H1 (cell line): ENCODE data around the gene DESI1. TPM values are rescaled to one million over a fixed set of nuclear protein-coding genes. Genes with fewer than 3 reads are reported as not detected.

ENCODE experiments used
- CTCF ChIA-PET: fragments of 300-600 bp; sonication (Branson Sonifier 250); formaldehyde crosslinking; loops from one replicate; lab custom pipeline; 2021; ENCODE audit not compliant: partially characterized antibody; lab: Charles Lee
- POLR2A ChIA-PET: fragments of 300-600 bp; sonication (Branson Sonifier 250); formaldehyde crosslinking; loops from one replicate; lab custom pipeline; 2021; ENCODE audit warnings: inconsistent platforms; ENCODE audit not compliant: partially characterized antibody; lab: Charles Lee
- DNase-seq, 2 experiments: peaks; one replicate each; pipeline versions ENCODE4 v3.0.0 to v3.0.0-alpha.2; 2010 to 2022; ENCODE audit warnings: low spot score in 2 of 2, low read depth in 1 of 2, mixed read lengths in 1 of 2
- FAIRE-seq: peaks from 2 replicates; lab custom pipeline; 2011; peaks lifted over from hg19 to GRCh38; lab: Jason Lieb, UNC
- H2AFZ ChIP-seq: 2 replicates; pipeline ENCODE4 v1.8.1; 2012; ENCODE audit warnings: low read length, inconsistent platforms
- H2AK5ac ChIP-seq: 2 replicates; pipeline ENCODE4 v1.6.1; 2013; ENCODE audit warnings: low read depth, low read length
- H2BK120ac ChIP-seq: replicated peaks from 2 replicates; pipeline ENCODE3; 2013; ENCODE audit warnings: low read depth, low read length, inconsistent platforms
- H2BK12ac ChIP-seq: 2 replicates; pipeline ENCODE4 v1.6.1; 2013; ENCODE audit warnings: low read depth, low read length
- H2BK15ac ChIP-seq: 2 replicates; pipeline ENCODE4 v1.6.1; 2013; ENCODE audit warnings: low read length
- H2BK20ac ChIP-seq: 2 replicates; pipeline ENCODE4 v1.6.1; 2013; ENCODE audit warnings: low read length
- H2BK5ac ChIP-seq: 2 replicates; pipeline ENCODE4 v1.6.1; 2013; ENCODE audit warnings: low read depth, low read length
- H3K14ac ChIP-seq: 2 replicates; pipeline ENCODE4 v1.6.1; 2013; ENCODE audit warnings: inconsistent platforms; ENCODE audit not compliant: insufficient read length
- H3K18ac ChIP-seq: 2 replicates; pipeline ENCODE4 v1.6.1; 2013; ENCODE audit warnings: low read length; ENCODE audit errors: extremely low read depth
- H3K23ac ChIP-seq: 2 replicates; pipeline ENCODE4 v1.6.1; 2013; ENCODE audit warnings: inconsistent platforms; ENCODE audit not compliant: insufficient read length
- H3K23me2 ChIP-seq: 2 replicates; pipeline ENCODE4 v1.6.1; 2013; ENCODE audit warnings: low read depth, low read length
- H3K27ac ChIP-seq: 2 replicates; pipeline ENCODE4 v1.6.1; 2011; ENCODE audit warnings: low read depth, low read length, inconsistent platforms
- H3K27me3 ChIP-seq, 4 experiments: replicated peaks in 1 of 4; 1 replicate in 1 of 4; 2 replicates in 3 of 4; pipeline versions ENCODE4 v1.6.1 to v1.8.1; 2011 to 2013; ENCODE audit warnings: low read length in 3 of 4, mild to moderate bottlenecking in 3 of 4, inconsistent platforms in 2 of 4, mixed read lengths in 2 of 4, moderate library complexity in 1 of 4; ENCODE audit not compliant: control insufficient read depth in 3 of 4, insufficient read depth in 3 of 4; ENCODE audit errors: extremely low read depth in 1 of 4
- H3K36me3 ChIP-seq, 4 experiments: 2 replicates each; pipeline versions ENCODE4 v1.6.1 to v1.8.1; 2011 to 2013; ENCODE audit warnings: mild to moderate bottlenecking in 4 of 4, low read length in 3 of 4, moderate library complexity in 2 of 4, control low read depth in 1 of 4, inconsistent platforms in 1 of 4; ENCODE audit not compliant: insufficient read depth in 4 of 4, control insufficient read depth in 2 of 4
- H3K4ac ChIP-seq: replicated peaks from 2 replicates; pipeline ENCODE3; 2013; ENCODE audit warnings: low read length, low read depth, mixed read lengths, inconsistent platforms; ENCODE audit not compliant: insufficient read length
- H3K4me1 ChIP-seq, 4 experiments: replicated peaks in 1 of 4; 1 replicate in 1 of 4; 2 replicates in 3 of 4; pipeline versions ENCODE4 v1.6.1 to v1.8.1; 2011 to 2013; ENCODE audit warnings: low read length in 3 of 4, inconsistent platforms in 2 of 4, mixed read lengths in 1 of 4; ENCODE audit not compliant: insufficient read depth in 4 of 4, control insufficient read depth in 3 of 4
- H3K4me2 ChIP-seq, 2 experiments: 2 replicates each; pipeline versions ENCODE4 v1.6.1 to v1.8.1; 2011 to 2013; ENCODE audit warnings: low read depth in 2 of 2, low read length in 2 of 2, control low read depth in 1 of 2, inconsistent platforms in 1 of 2, mild to moderate bottlenecking in 1 of 2; ENCODE audit not compliant: insufficient read depth in 1 of 2
- H3K4me3 ChIP-seq, 4 experiments: fragments of 200-600, 300-600 bp in 1 of 4; sonication (generic), shearing (Covaris generic), sonication (Bioruptor Twin) in 1 of 4; 2 replicates each; pipeline versions ENCODE4 v1.5.1 to v1.8.1; 2011 to 2016; ENCODE audit warnings: low read length in 4 of 4, low read depth in 3 of 4, control low read depth in 2 of 4, inconsistent platforms in 2 of 4, mild to moderate bottlenecking in 2 of 4, mixed read lengths in 1 of 4, moderate library complexity in 1 of 4; ENCODE audit not compliant: insufficient read depth in 2 of 4; ENCODE audit errors: extremely low read depth in 1 of 4
- H3K56ac ChIP-seq: replicated peaks from 2 replicates; pipeline ENCODE3; 2013; ENCODE audit warnings: low read depth, mild to moderate bottlenecking, mixed read lengths, low read length, inconsistent platforms; ENCODE audit not compliant: insufficient read length
- H3K79me1 ChIP-seq: 2 replicates; pipeline ENCODE4 v1.6.1; 2013; ENCODE audit warnings: low read depth, low read length, control low read depth
- H3K79me2 ChIP-seq, 2 experiments: 2 replicates each; pipeline versions ENCODE4 v1.6.1 to v1.8.1; 2012 to 2013; ENCODE audit warnings: low read length in 2 of 2, mild to moderate bottlenecking in 2 of 2, inconsistent platforms in 1 of 2; ENCODE audit not compliant: insufficient read depth in 2 of 2, control insufficient read depth in 1 of 2
- H3K9ac ChIP-seq, 4 experiments: replicated peaks in 1 of 4; 1 replicate in 1 of 4; 2 replicates in 3 of 4; pipeline versions ENCODE4 v1.6.1 to v1.8.1; 2011 to 2013; ENCODE audit warnings: low read depth in 3 of 4, low read length in 3 of 4, control low read depth in 2 of 4, mild to moderate bottlenecking in 2 of 4, moderate library complexity in 2 of 4, inconsistent platforms in 1 of 4; ENCODE audit errors: extremely low read depth in 1 of 4
- H3K9me3 ChIP-seq, 2 experiments: 2 replicates each; pipeline versions ENCODE4 v1.6.1 to v1.8.1; 2012 to 2013; ENCODE audit warnings: mild to moderate bottlenecking in 2 of 2, moderate library complexity in 2 of 2, control low read depth in 1 of 2, inconsistent platforms in 1 of 2, low read depth in 1 of 2, low read length in 1 of 2, mixed read lengths in 1 of 2; ENCODE audit not compliant: insufficient read depth in 2 of 2
- H4K20me1 ChIP-seq, 2 experiments: replicated peaks in 1 of 2; 2 replicates each; pipeline versions ENCODE3 to v1.8.1; 2011 to 2013; ENCODE audit warnings: inconsistent platforms in 2 of 2, low read length in 2 of 2, mild to moderate bottlenecking in 1 of 2; ENCODE audit not compliant: insufficient read depth in 2 of 2, control insufficient read depth in 1 of 2
- H4K5ac ChIP-seq: 2 replicates; pipeline ENCODE4 v1.6.1; 2013; ENCODE audit warnings: low read length, low read depth, mixed read lengths, inconsistent platforms; ENCODE audit not compliant: insufficient read length
- H4K8ac ChIP-seq: 2 replicates; pipeline ENCODE4 v1.8.0; 2013; ENCODE audit warnings: mild to moderate bottlenecking, moderate library complexity, low read length, inconsistent platforms; ENCODE audit not compliant: insufficient read depth; ENCODE audit errors: extremely low read depth
- H4K91ac ChIP-seq: replicated peaks from 2 replicates; pipeline ENCODE3; 2013; ENCODE audit warnings: low read length, mixed read lengths, inconsistent platforms; ENCODE audit not compliant: insufficient read length
- POLR2AphosphoS5 ChIP-seq: IDR thresholded peaks from 2 replicates; pipeline ENCODE4 v1.6.1; 2011; ENCODE audit warnings: low read depth, low read length
- WGBS, 2 experiments: shearing (Covaris generic) in 1 of 2; methylation state at CpG; one replicate each; pipeline versions ENCODE4 v1.1.6 to v1.1.7; 2013 to 2015; ENCODE audit warnings: low lambda C conversion rate in 2 of 2, mixed read lengths in 2 of 2, inconsistent platforms in 1 of 2, low coverage in 1 of 2, missing lambda C conversion rate in 1 of 2; ENCODE audit not compliant: insufficient replicate concordance in 2 of 2, insufficient coverage in 1 of 2, insufficient read length in 1 of 2; ENCODE audit errors: extremely low coverage in 1 of 2, missing lambda C conversion rate in 1 of 2; 5-methylcytosine and 5-hydroxymethylcytosine counted together
- polyA plus RNA-seq, 7 experiments: library from polyadenylated mRNA; depleted of rRNA in 3 of 7; stranded (reverse) in 5 of 7; unstranded in 2 of 7; fragments of >200 nt in 5 of 7; fragments of 200-250 nt in 2 of 7; gene quantifications; 1 replicate in 5 of 7; 2 replicates in 1 of 7; 4 replicates in 1 of 7; pipeline versions ENCODE4 v1.2.1 to v1.2.3, GENCODE V29; 2011 to 2013; ENCODE audit warnings: missing spikeins in 2 of 7, mixed read lengths in 2 of 7
- total RNA-seq: library from RNA; stranded (reverse); fragmentation: NEBNext Ultra II Directional; extraction: Animal tissue kit (Norgen Biotek cat#: 25700); gene quantifications from 2 replicates; pipeline ENCODE4 v1.2.1, GENCODE V29; 2021

The DESI1 gene
- total and polyA plus RNA-seq, 2 of the 8 experiments (the other 6 are each of a cell fraction or from before 2014, with no cell fraction given) = 27.6 to 34.3 TPM

DNA sequence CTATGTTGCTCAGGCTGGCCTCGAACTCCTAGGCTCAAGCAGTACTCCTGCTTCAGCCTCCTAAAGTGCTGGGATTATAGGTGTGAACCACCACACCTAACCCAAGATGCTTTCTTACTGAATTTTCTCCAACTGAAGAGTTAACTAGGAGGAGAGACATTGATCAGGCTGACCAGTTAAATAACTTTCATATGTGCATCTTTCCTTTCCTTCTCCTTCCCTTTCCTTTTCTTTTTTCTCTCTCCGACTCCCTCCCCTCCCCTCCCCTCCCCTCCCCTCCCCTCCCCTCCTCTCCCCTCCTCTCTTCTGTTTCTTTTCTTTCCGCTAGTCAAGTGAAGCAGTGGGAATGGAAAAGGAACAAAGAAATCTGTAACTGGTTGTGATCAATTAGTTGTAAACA is 26.9 kb upstream of the DESI1 start:
- Histone ChIP-seq H3K4me2 (no peak overlapping the region), H3K23me2 (no peaks in the 10 kb centered on the region), H3K79me2 (peaks cover 0 to 1% of the 10 kb centered on the region in 2 experiments; a peak in 2 of 4 replicates), H3K9ac (no peak overlapping the region), H3K27ac (no peak overlapping the region), H2BK5ac (no peak overlapping the region), H3K27me3 (no peaks in the 10 kb centered on the region), H3K18ac (no peak overlapping the region), H4K8ac (no peak overlapping the region), H4K20me1 (peaks cover 0 to 5% of the 10 kb centered on the region in 2 experiments), H3K14ac (no peak overlapping the region), H3K23ac (no peak overlapping the region), H3K36me3 (peaks cover 28 to 89% (median 58%) of the 10 kb centered on the region in 4 experiments), H3K4me3 (no peak overlapping the region), H3K79me1 (no peaks in the 10 kb centered on the region), H2AK5ac (no peak overlapping the region), H3K4ac (no peak overlapping the region), H2BK12ac (no peak overlapping the region), H2BK20ac (no peak overlapping the region), H2BK120ac (no peak overlapping the region), H4K5ac (no peak overlapping the region), H3K56ac (no peak overlapping the region), H2AFZ (no peak overlapping the region), H3K4me1 (no peaks in the 10 kb centered on the region), H3K9me3 (no peaks in the 10 kb centered on the region), H4K91ac (no peak overlapping the region), H2BK15ac (no peak overlapping the region)
- ChIA-PET POLR2A (interaction anchor here (1.6 to 16.5 kb wide), 3 partner anchors 6 to 14 kb away, joined by 4 to 129 read pairs (median 129); no protein-coding TSS in a partner anchor), CTCF (interaction anchor here (2.0 kb wide), 1 partner anchor 10 kb away, joined by 5 read pairs; no protein-coding TSS in a partner anchor)
- DNase-seq (no peak), FAIRE-seq (no peak)
- WGBS, 2 experiments = 71 to 100% methylated on average over 1 to 2 of the region's 3 CpGs
- TF ChIP-seq POLR2AphosphoS5 = no peak
